Gastrocnemius medialis (tissue), 4 donors: Measurements from ENCODE around the gene DOCK6.

Source experiments
- CTCF ChIP-seq, 5 experiments: fragments of 450-650 bp in 3 of 5; fragments of 200-600 bp in 2 of 5; sonication (generic) in 2 of 5; IDR thresholded peaks in 4 of 5; conservative IDR thresholded peaks in 1 of 5; 1 replicate in 4 of 5; 2 replicates in 1 of 5; pipeline ENCODE4 v1.5.1; 2016 to 2019; ENCODE audit warnings: antibody characterized with exemption in 5 of 5, mild to moderate bottlenecking in 3 of 5, moderate library complexity in 3 of 5
- POLR2A ChIP-seq, 2 donors: fragments of 450-650 bp; IDR thresholded peaks; one replicate each; pipeline ENCODE4 v1.6.1; 2017; ENCODE audit warnings: antibody characterized with exemption in 2 of 2, mild to moderate bottlenecking in 2 of 2, moderate library complexity in 2 of 2

- TF ChIP-seq CTCF (IDR thresholded peaks at IDR 0.05 in 4 of 5, conservative IDR thresholded peaks at IDR 0.05 in 1 of 5) (no peak), POLR2A (IDR thresholded peaks at IDR 0.05) (no peak)
Measured at GRCh38 chr19:11166281-11167142, 95.8 kb downstream of the DOCK6 start.
